Thyroid gland (tissue), 4 donors: Measurements from ENCODE around the gene ERFL.

Source experiments
- POLR2A ChIP-seq, 2 donors: fragments of 450-650 bp; IDR thresholded peaks; one replicate each; pipeline ENCODE4 v1.6.1; 2017; ENCODE audit warnings: antibody characterized with exemption in 2 of 2, mild to moderate bottlenecking in 2 of 2, moderate library complexity in 1 of 2
- TF ChIP-seq, protein P1 (sequence below), 6 experiments: fragments of 200-600 bp in 3 of 6; fragments of 450-650 bp in 3 of 6; sonication (generic) in 3 of 6; IDR thresholded peaks; one replicate each; pipeline ENCODE4 v1.5.1; 2016 to 2019; ENCODE audit warnings: antibody characterized with exemption in 6 of 6, mild to moderate bottlenecking in 2 of 6, inconsistent platforms in 1 of 6, moderate library complexity in 1 of 6

DNA sequence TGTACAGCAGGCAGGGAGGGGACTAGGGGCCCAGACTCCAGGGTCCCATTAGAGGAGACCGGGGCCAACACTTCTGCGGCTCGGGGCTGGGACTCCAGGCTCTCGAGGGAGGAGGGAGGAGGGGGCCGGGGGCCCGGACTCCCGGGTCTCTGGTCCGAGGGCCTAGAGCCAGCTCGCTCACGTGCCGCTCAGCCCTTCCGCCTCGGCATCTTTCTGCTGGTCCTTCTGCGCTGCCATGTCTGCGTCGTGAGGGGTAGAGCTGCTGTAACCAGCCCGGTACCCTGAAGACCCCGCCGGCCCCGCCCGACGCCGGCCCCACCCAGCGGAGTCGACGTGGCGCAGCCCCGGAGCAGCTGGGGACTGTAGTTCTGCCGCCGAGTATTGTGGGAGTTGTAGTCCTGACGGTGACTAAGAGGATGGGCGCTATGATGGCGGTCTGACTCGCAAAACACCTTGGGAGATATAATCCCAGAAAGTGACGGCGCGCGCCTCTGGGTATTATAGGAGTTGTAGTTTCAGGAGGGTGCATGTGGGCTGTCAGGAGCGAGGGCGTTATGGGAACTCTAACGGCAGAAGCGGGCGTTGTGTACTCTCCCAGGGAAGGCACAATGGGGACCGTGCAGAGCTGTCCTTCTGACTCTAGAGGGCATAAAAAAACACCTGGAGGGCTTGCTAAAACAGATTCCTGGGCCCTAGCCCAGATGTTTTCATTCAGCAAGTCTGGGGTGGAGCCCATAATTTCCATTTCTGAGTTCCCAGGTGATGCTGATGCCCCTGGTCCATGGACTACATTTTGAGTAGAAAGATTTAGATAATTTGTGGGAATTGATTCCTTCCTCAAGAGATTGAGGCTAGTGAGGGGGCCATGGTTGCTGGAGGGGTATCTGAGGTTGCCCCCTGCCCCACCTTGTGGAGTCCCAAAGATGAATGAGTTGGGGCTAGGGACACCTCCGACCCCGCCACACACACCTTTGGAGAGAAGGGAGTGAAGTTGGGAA lies 31.1 kb upstream of the ERFL start, which contains the start of gene RABAC1:
- TF ChIP-seq, protein P1, sequence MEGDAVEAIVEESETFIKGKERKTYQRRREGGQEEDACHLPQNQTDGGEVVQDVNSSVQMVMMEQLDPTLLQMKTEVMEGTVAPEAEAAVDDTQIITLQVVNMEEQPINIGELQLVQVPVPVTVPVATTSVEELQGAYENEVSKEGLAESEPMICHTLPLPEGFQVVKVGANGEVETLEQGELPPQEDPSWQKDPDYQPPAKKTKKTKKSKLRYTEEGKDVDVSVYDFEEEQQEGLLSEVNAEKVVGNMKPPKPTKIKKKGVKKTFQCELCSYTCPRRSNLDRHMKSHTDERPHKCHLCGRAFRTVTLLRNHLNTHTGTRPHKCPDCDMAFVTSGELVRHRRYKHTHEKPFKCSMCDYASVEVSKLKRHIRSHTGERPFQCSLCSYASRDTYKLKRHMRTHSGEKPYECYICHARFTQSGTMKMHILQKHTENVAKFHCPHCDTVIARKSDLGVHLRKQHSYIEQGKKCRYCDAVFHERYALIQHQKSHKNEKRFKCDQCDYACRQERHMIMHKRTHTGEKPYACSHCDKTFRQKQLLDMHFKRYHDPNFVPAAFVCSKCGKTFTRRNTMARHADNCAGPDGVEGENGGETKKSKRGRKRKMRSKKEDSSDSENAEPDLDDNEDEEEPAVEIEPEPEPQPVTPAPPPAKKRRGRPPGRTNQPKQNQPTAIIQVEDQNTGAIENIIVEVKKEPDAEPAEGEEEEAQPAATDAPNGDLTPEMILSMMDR (IDR thresholded peaks at IDR 0.05), result peak in 1 of 6 experiments; percentile 25
- peak in 1 of 2 donors; percentile 58 for TF ChIP-seq POLR2A (IDR thresholded peaks at IDR 0.05)
